H9 (cell line): ENCODE measurements around the gene TGFBR2. TPM values are rescaled to one million over a fixed set of nuclear protein-coding genes. Genes with fewer than 3 reads are reported as not detected.

Experiments used
- DNase-seq: peaks from one replicate; pipeline ENCODE4 v3.0.0-alpha.2; 2017
- H2AFZ ChIP-seq: one replicate; pipeline ENCODE4 v1.6.1; 2013; ENCODE audit warnings: mild to moderate bottlenecking, low read length, control low read depth, moderate library complexity
- H2AK5ac ChIP-seq: 2 replicates; pipeline ENCODE4 v1.6.1; 2013; ENCODE audit warnings: low read length, control low read depth, mixed read lengths; ENCODE audit not compliant: insufficient read length
- H2BK120ac ChIP-seq: one replicate; pipeline ENCODE4 v1.6.1; 2013; ENCODE audit warnings: low read depth, mild to moderate bottlenecking, low read length, control low read depth, inconsistent platforms; ENCODE audit not compliant: poor library complexity, severe bottlenecking
- H2BK12ac ChIP-seq: 2 replicates; pipeline ENCODE4 v1.6.1; 2013; ENCODE audit warnings: low read length, control low read depth, mixed read lengths, low read depth; ENCODE audit not compliant: insufficient read length
- H2BK15ac ChIP-seq: 2 replicates; pipeline ENCODE4 v1.6.1; 2013; ENCODE audit warnings: low read depth, low read length, control low read depth
- H2BK20ac ChIP-seq: one replicate; pipeline ENCODE4 v1.6.1; 2013; ENCODE audit warnings: low read depth, mild to moderate bottlenecking, low read length, control low read depth, inconsistent platforms; ENCODE audit not compliant: poor library complexity, severe bottlenecking
- H2BK5ac ChIP-seq: 2 replicates; pipeline ENCODE4 v1.6.1; 2013; ENCODE audit warnings: low read length, control low read depth, mixed read lengths; ENCODE audit not compliant: insufficient read length
- H3K14ac ChIP-seq: 2 replicates; pipeline ENCODE4 v1.6.1; 2013; ENCODE audit warnings: low read length, control low read depth; ENCODE audit not compliant: insufficient read depth
- H3K18ac ChIP-seq: 2 replicates; pipeline ENCODE4 v1.6.1; 2013; ENCODE audit warnings: low read depth, mild to moderate bottlenecking, mixed read lengths, low read length, control low read depth; ENCODE audit not compliant: insufficient read length
- H3K23ac ChIP-seq: 2 replicates; pipeline ENCODE4 v1.6.1; 2013; ENCODE audit warnings: low read length, control low read depth, mixed read lengths, low read depth; ENCODE audit not compliant: insufficient read length
- H3K23me2 ChIP-seq: 2 replicates; pipeline ENCODE4 v1.6.1; 2013; ENCODE audit warnings: low read depth, mild to moderate bottlenecking, mixed read lengths, low read length, control low read depth; ENCODE audit not compliant: insufficient read length, poor library complexity, severe bottlenecking
- H3K27ac ChIP-seq: 2 replicates; pipeline ENCODE4 v1.5.1; 2013; ENCODE audit warnings: low read length, control low read depth, mixed read lengths, low read depth; ENCODE audit not compliant: insufficient read length
- H3K27me3 ChIP-seq: 2 replicates; pipeline ENCODE4 v1.6.1; 2013; ENCODE audit warnings: low read length, control low read depth, inconsistent platforms; ENCODE audit not compliant: insufficient read depth
- H3K4ac ChIP-seq: 2 replicates; pipeline ENCODE4 v1.6.1; 2013; ENCODE audit warnings: low read depth, mild to moderate bottlenecking, control low read depth, inconsistent platforms, low read length, moderate library complexity
- H3K4me1 ChIP-seq: 2 replicates; pipeline ENCODE4 v1.6.1; 2013; ENCODE audit warnings: low read length, control low read depth, inconsistent platforms; ENCODE audit not compliant: insufficient read depth
- H3K4me2 ChIP-seq: 2 replicates; pipeline ENCODE4 v1.6.1; 2013; ENCODE audit warnings: low read length, control low read depth, mixed read lengths; ENCODE audit not compliant: insufficient read length, insufficient read depth
- H3K56ac ChIP-seq: 2 replicates; pipeline ENCODE4 v1.6.1; 2013; ENCODE audit warnings: low read depth, mild to moderate bottlenecking, mixed read lengths, low read length, control low read depth; ENCODE audit not compliant: insufficient read length
- H3K79me1 ChIP-seq: 2 replicates; pipeline ENCODE4 v1.6.1; 2013; ENCODE audit warnings: low read depth, mild to moderate bottlenecking, moderate library complexity, low read length, control low read depth, inconsistent platforms; ENCODE audit not compliant: insufficient read depth, poor library complexity, severe bottlenecking
- H3K79me2 ChIP-seq: 2 replicates; pipeline ENCODE4 v1.6.1; 2013; ENCODE audit warnings: low read length, control low read depth, inconsistent platforms; ENCODE audit not compliant: insufficient read depth
- H3K9ac ChIP-seq: 2 replicates; pipeline ENCODE4 v1.6.1; 2013; ENCODE audit warnings: low read length, control low read depth, mixed read lengths; ENCODE audit not compliant: insufficient read length; ENCODE audit errors: extremely low read depth
- H3K9me3 ChIP-seq: one replicate; pipeline ENCODE4 v1.6.1; 2013; ENCODE audit warnings: low read depth, low read length, inconsistent platforms; ENCODE audit not compliant: control insufficient read depth
- H3T11ph ChIP-seq: one replicate; pipeline ENCODE4 v1.6.1; 2013; ENCODE audit warnings: mild to moderate bottlenecking, low read length, control low read depth, inconsistent platforms
- H4K20me1 ChIP-seq: one replicate; pipeline ENCODE4 v1.6.1; 2013; ENCODE audit not compliant: control insufficient read depth, insufficient read length, insufficient read depth
- H4K5ac ChIP-seq: 2 replicates; pipeline ENCODE4 v1.6.1; 2013; ENCODE audit warnings: low read depth, mild to moderate bottlenecking, mixed read lengths, low read length, control low read depth; ENCODE audit not compliant: insufficient read length
- H4K8ac ChIP-seq: replicated peaks from 2 replicates; pipeline ENCODE4 v1.6.1; 2013; ENCODE audit warnings: low read length, control low read depth, mixed read lengths, low read depth; ENCODE audit not compliant: insufficient read length
- H4K91ac ChIP-seq: 2 replicates; pipeline ENCODE4 v1.6.1; 2013; ENCODE audit warnings: low read depth, mild to moderate bottlenecking, moderate library complexity, mixed read lengths, low read length, control low read depth; ENCODE audit not compliant: insufficient read length
- H3K27ac Mint-ChIP-seq, 3 experiments: 2 replicates in 2 of 3; 3 replicates in 1 of 3; pipeline ENCODE4 v1.8.0; 2020 to 2021; ENCODE audit warnings: mixed read lengths in 3 of 3, mild to moderate bottlenecking in 1 of 3, moderate library complexity in 1 of 3
- H3K27me3 Mint-ChIP-seq: 2 replicates; pipeline ENCODE4 v1.8.0; 2021; ENCODE audit warnings: low read depth, mild to moderate bottlenecking, moderate library complexity, mixed read lengths
- H3K36me3 Mint-ChIP-seq, 3 experiments: 2 replicates in 2 of 3; 3 replicates in 1 of 3; pipeline ENCODE4 v1.8.0; 2020 to 2021; ENCODE audit warnings: low read depth in 3 of 3, mixed read lengths in 3 of 3; ENCODE audit not compliant: insufficient read depth in 1 of 3
- H3K4me1 Mint-ChIP-seq, 2 experiments: 2 replicates each; pipeline ENCODE4 v1.8.0; 2020; ENCODE audit warnings: mixed read lengths in 2 of 2
- H3K4me3 Mint-ChIP-seq, 2 experiments: 2 replicates in 1 of 2; 3 replicates in 1 of 2; pipeline ENCODE4 v1.8.0; 2020 to 2021; ENCODE audit warnings: mild to moderate bottlenecking in 2 of 2, mixed read lengths in 2 of 2, moderate library complexity in 1 of 2
- H3K9me3 Mint-ChIP-seq, 2 experiments: 2 replicates in 1 of 2; 3 replicates in 1 of 2; pipeline ENCODE4 v1.8.0; 2020; ENCODE audit warnings: mild to moderate bottlenecking in 2 of 2, mixed read lengths in 2 of 2, moderate library complexity in 1 of 2
- CTCF ChIP-seq: fragments of 200-600 bp; sonication (generic); conservative IDR thresholded peaks from 3 replicates; pipeline ENCODE4 v1.8.0; 2021; ENCODE audit warnings: antibody characterized with exemption, mild to moderate bottlenecking
- WGBS: extraction: QIAGEN DNeasy Blood & Tissue Kit; methylation state at CpG from one replicate; pipeline ENCODE4 v1.1.7; 2013; ENCODE audit warnings: missing lambda C conversion rate, low lambda C conversion rate, mixed read lengths; ENCODE audit not compliant: insufficient read length; ENCODE audit errors: extremely low coverage; 5-methylcytosine and 5-hydroxymethylcytosine counted together
- total RNA-seq: library from RNA; stranded (reverse); gene quantifications from 2 replicates; pipeline ENCODE4 v1.2.1, GENCODE V29; 2021

The TGFBR2 gene
- total RNA-seq, 1 experiment from 2014 or later, result 10.6 TPM

- Histone ChIP-seq H4K8ac (no peak overlapping the region), H2AK5ac (no peak overlapping the region), H4K5ac (no peak overlapping the region), H2BK20ac (no peak overlapping the region), H3K23ac (no peak overlapping the region), H3K4ac (no peak overlapping the region), H2BK120ac (no peak overlapping the region), H2AFZ (no peak overlapping the region), H4K20me1 (no peaks in the 10 kb centered on the region), H3K14ac (no peak overlapping the region), H3K4me1 (no peaks in the 10 kb centered on the region), H4K91ac (no peak overlapping the region), H3K4me2 (no peak overlapping the region), H3K27ac (no peak overlapping the region), H3K9ac (no peak overlapping the region), H3K23me2 (no peaks in the 10 kb centered on the region), H3K18ac (no peak overlapping the region), H3K27me3 (no peaks in the 10 kb centered on the region), H2BK15ac (no peak overlapping the region), H3K56ac (no peak overlapping the region), H3K9me3 (no peaks in the 10 kb centered on the region), H3T11ph (no peak overlapping the region), H3K79me2 (0 out of 2 replicates have a peak, but pooled peaks cover 2% of the 10 kb centered on the region), H3K79me1 (no peaks in the 10 kb centered on the region), H2BK12ac (no peak overlapping the region), H2BK5ac (no peak overlapping the region)
- Mint-ChIP-seq H3K27ac (no peak overlapping the region; a peak in 1 of 7 replicates), H3K4me3 (no peak overlapping the region), H3K27me3 (no peaks in the 10 kb centered on the region), H3K9me3 (no peaks in the 10 kb centered on the region), H3K4me1 (peaks cover 19 to 24% of the 10 kb centered on the region in 2 experiments), H3K36me3 (peaks cover 38 to 61% (median 46%) of the 10 kb centered on the region in 3 experiments; a peak in 6 of 7 replicates)
- DNase-seq, result no peak
- no peak for TF ChIP-seq CTCF
- no CpG with 5 or more reads among the region's 4 CpGs for WGBS
Measured at GRCh38 chr3:30676424-30677346, 70.3 kb downstream of the TGFBR2 start.
